WTC11 (cell line): Measurements from ENCODE around the gene SARS1. TPM values are rescaled to one million over a fixed set of nuclear protein-coding genes. Genes with fewer than 3 reads are reported as not detected.
A peak's percentile ranks its signal among the peaks of the same experiment; 100 is the strongest.
"Not testable (repeated sequence)": the region's sequence is repeated elsewhere in the genome, so short reads cannot be mapped to it uniquely, and the experiment has no call there.

ENCODE experiments used
- ATAC-seq: fragments of 200-7000 bp; cut with Tn5 transposase; 2 replicates; pipeline ENCODE4 v1.10.0; 2021; ENCODE audit warnings: mild to moderate bottlenecking, moderate library complexity
- CTCF ChIA-PET: fragments of 300-600 bp; sonication (Branson Sonifier 250); formaldehyde crosslinking; loops from one replicate; lab custom pipeline; 2021; ENCODE audit warnings: antibody characterized with exemption; lab: Charles Lee
- POLR2A ChIA-PET: fragments of 350-600 bp; sonication (Branson Sonifier 250); formaldehyde crosslinking; loops from one replicate; lab custom pipeline; 2021; ENCODE audit warnings: antibody characterized with exemption; lab: Charles Lee
- DNase-seq: peaks from one replicate; pipeline ENCODE4 v3.0.0; 2021; ENCODE audit warnings: low spot score
- H3K27ac Mint-ChIP-seq: 2 replicates; pipeline ENCODE4 v1.8.0; 2021; ENCODE audit warnings: mixed read lengths
- H3K27me3 Mint-ChIP-seq: 2 replicates; pipeline ENCODE4 v1.8.0; 2021; ENCODE audit warnings: low read depth, mild to moderate bottlenecking, moderate library complexity, mixed read lengths
- H3K36me3 Mint-ChIP-seq: 2 replicates; pipeline ENCODE4 v1.8.0; 2021; ENCODE audit warnings: mixed read lengths
- H3K4me1 Mint-ChIP-seq: 2 replicates; pipeline ENCODE4 v1.8.0; 2022; ENCODE audit warnings: mixed read lengths
- H3K4me3 Mint-ChIP-seq: 2 replicates; pipeline ENCODE4 v1.8.0; 2021; ENCODE audit warnings: mild to moderate bottlenecking, moderate library complexity, mixed read lengths
- H3K9me3 Mint-ChIP-seq: 2 replicates; pipeline ENCODE4 v1.8.0; 2021; ENCODE audit warnings: mixed read lengths
- ATF3 ChIP-seq: sonication (generic); formaldehyde crosslinking; conservative IDR thresholded peaks from 2 replicates; pipeline ENCODE4 v1.8.1; 2022; ENCODE audit warnings: mild to moderate bottlenecking, missing genetic modification reagents
- ATF6 ChIP-seq: sonication (generic); formaldehyde crosslinking; IDR thresholded peaks from 2 replicates; pipeline ENCODE4 v1.8.1; 2023; ENCODE audit warnings: mild to moderate bottlenecking, missing genetic modification reagents
- ERG ChIP-seq: fragments of 250-450 bp; sonication (Bioruptor Pico); IDR thresholded peaks from 2 replicates; pipeline ENCODE4 v1.8.0; 2021; ENCODE audit warnings: mild to moderate bottlenecking
- ESRRA ChIP-seq: sonication (generic); formaldehyde crosslinking; IDR thresholded peaks from 2 replicates; pipeline ENCODE4 v1.8.1; 2022; ENCODE audit warnings: mild to moderate bottlenecking, missing genetic modification reagents, borderline replicate concordance
- GABPB1 ChIP-seq: sonication (generic); formaldehyde crosslinking; IDR thresholded peaks from 2 replicates; pipeline ENCODE4 v1.8.1; 2023; ENCODE audit warnings: mild to moderate bottlenecking, missing genetic modification reagents
- IRF2 ChIP-seq: sonication (generic); formaldehyde crosslinking; IDR thresholded peaks from 2 replicates; pipeline ENCODE4 v1.8.0; 2022; ENCODE audit warnings: low read depth, missing genetic modification reagents, borderline replicate concordance
- JAZF1 ChIP-seq: fragments of 250-450 bp; sonication (Bioruptor Pico); IDR thresholded peaks from 2 replicates; pipeline ENCODE4 v1.9.0; 2021; ENCODE audit warnings: moderate library complexity, mild to moderate bottlenecking, inconsistent platforms
- JUN ChIP-seq: sonication (generic); formaldehyde crosslinking; IDR thresholded peaks from 2 replicates; pipeline ENCODE4 v1.8.0; 2023; ENCODE audit warnings: mild to moderate bottlenecking, missing genetic modification reagents
- MXD4 ChIP-seq: fragments of 250-450 bp; sonication (Bioruptor Pico); IDR thresholded peaks from 2 replicates; pipeline ENCODE4 v1.8.0; 2021; ENCODE audit warnings: mild to moderate bottlenecking, moderate library complexity, borderline replicate concordance
- NR1H2 ChIP-seq: sonication (generic); formaldehyde crosslinking; IDR thresholded peaks from 2 replicates; pipeline ENCODE4 v1.9.0; 2021; ENCODE audit warnings: mild to moderate bottlenecking, moderate library complexity, missing genetic modification reagents
- OVOL2 ChIP-seq: fragments of 250-450 bp; sonication (Bioruptor Pico); IDR thresholded peaks from 2 replicates; pipeline ENCODE4 v1.9.0; 2021; ENCODE audit warnings: mild to moderate bottlenecking, borderline replicate concordance
- PRRX2 ChIP-seq: fragments of 250-450 bp; sonication (Bioruptor Pico); IDR thresholded peaks from 2 replicates; pipeline ENCODE4 v1.8.0; 2021; ENCODE audit warnings: mild to moderate bottlenecking
- TEAD4 ChIP-seq: sonication (generic); formaldehyde crosslinking; IDR thresholded peaks from 2 replicates; pipeline ENCODE4 v1.8.0; 2022; ENCODE audit warnings: mild to moderate bottlenecking, missing genetic modification reagents
- ZNF121 ChIP-seq: sonication (generic); formaldehyde crosslinking; IDR thresholded peaks from 2 replicates; pipeline ENCODE4 v1.8.0; 2023; ENCODE audit warnings: missing genetic modification reagents
- ZNF232 ChIP-seq: sonication (generic); formaldehyde crosslinking; IDR thresholded peaks from 2 replicates; pipeline ENCODE4 v1.8.0; 2022; ENCODE audit warnings: mild to moderate bottlenecking, missing genetic modification reagents
- ZNF317 ChIP-seq: sonication (generic); formaldehyde crosslinking; IDR thresholded peaks from 2 replicates; pipeline ENCODE4 v1.8.1; 2023; ENCODE audit warnings: low read depth, mild to moderate bottlenecking, moderate library complexity, missing genetic modification reagents, borderline replicate concordance
- ZNF423 ChIP-seq: fragments of 250-450 bp; sonication (Bioruptor Pico); IDR thresholded peaks from 2 replicates; pipeline ENCODE4 v2.1.2; 2022; ENCODE audit warnings: mild to moderate bottlenecking, moderate library complexity
- total RNA-seq: library from RNA; stranded (reverse); gene quantifications from 3 replicates; pipeline ENCODE4 v1.2.3, GENCODE V29; 2021

Gene SARS1
- total RNA-seq, 1 experiment from 2014 or later, result 149 TPM

- ChIA-PET POLR2A (interaction anchor here (0.7 kb wide), 1 partner anchor 61 kb away, joined by 6 read pairs; no protein-coding TSS in a partner anchor), CTCF (interaction anchor here (0.6 to 0.7 kb wide), 3 partner anchors 21 to 1401 kb away, joined by 3 to 4 read pairs (median 4); no protein-coding TSS in a partner anchor)
- Mint-ChIP-seq H3K36me3 (peaks cover 20% of the 10 kb centered on the region), H3K27ac (no peak overlapping the region), H3K9me3 (peaks cover 5% of the 10 kb centered on the region), H3K4me1 (peaks cover 16% of the 10 kb centered on the region), H3K4me3 (no peak overlapping the region), H3K27me3 (no peaks in the 10 kb centered on the region)
- ATAC-seq (no peak), DNase-seq (no peak)
- no peak for TF ChIP-seq OVOL2 (CRISPR knock-in tag)
- TF ChIP-seq ERG, result no peak
- no peak for TF ChIP-seq ATF3 (CRISPR knock-in tag)
These were observed 4.8 kb downstream of the SARS1 start for GRCh38 chr1:109218516-109218915.

GRCh38 chr1:109221201-109221600 lies 7.5 kb downstream of the SARS1 start:
- H3K9me3 Mint-ChIP-seq, POLR2A ChIA-PET, H3K27me3 Mint-ChIP-seq, H3K4me3 Mint-ChIP-seq, DNase-seq, H3K27ac Mint-ChIP-seq, ATAC-seq: not testable (repeated sequence)
- CTCF ChIA-PET, result interaction anchor here (1.1 kb wide), 1 partner anchor 18 kb away, joined by 3 read pairs; no protein-coding TSS in a partner anchor
- Mint-ChIP-seq H3K4me1 (peaks cover 12% of the 10 kb centered on the region), H3K36me3 (peaks cover 17% of the 10 kb centered on the region)

GRCh38 chr1:109225308-109225707 lies 11.6 kb downstream of the SARS1 start:
- peaks cover 12% of the 10 kb centered on the region for H3K36me3 Mint-ChIP-seq
- ATAC-seq (no peak), DNase-seq (no peak)
- POLR2A ChIA-PET, result no interaction called here
- H3K27me3 Mint-ChIP-seq, result no peaks in the 10 kb centered on the region
- peaks cover 43% of the 10 kb centered on the region for H3K4me1 Mint-ChIP-seq
- H3K27ac Mint-ChIP-seq, result peak overlapping the region; percentile 55
- CTCF ChIA-PET, result interaction anchor here (0.9 to 4.5 kb wide), 6 partner anchors 14 to 52 kb away, joined by 3 to 32 read pairs (median 4); partner anchors contain the start of gene CELSR2
- TF ChIP-seq JAZF1 (CRISPR knock-in tag), result no peak
- TF ChIP-seq TEAD4 (CRISPR knock-in tag), result no peak
- TF ChIP-seq GABPB1 (CRISPR knock-in tag), result no peak
- TF ChIP-seq IRF2 (CRISPR knock-in tag), result no peak
- no peak for TF ChIP-seq ATF6 (CRISPR knock-in tag)
- no peak for TF ChIP-seq ESRRA (CRISPR knock-in tag)
- no peak for TF ChIP-seq ZNF232 (CRISPR knock-in tag)
- TF ChIP-seq ZNF121 (CRISPR knock-in tag), result no peak
- no peak overlapping the region; the same call in 1 of the 2 replicates for H3K4me3 Mint-ChIP-seq
- H3K9me3 Mint-ChIP-seq, result no peaks in the 10 kb centered on the region

- no peak for TF ChIP-seq ZNF423 (CRISPR knock-in tag)
- no peak for TF ChIP-seq MXD4 (CRISPR knock-in tag)
- no peak for TF ChIP-seq NR1H2 (CRISPR knock-in tag)
- TF ChIP-seq ZNF121 (CRISPR knock-in tag), result no peak
- no peak for TF ChIP-seq PRRX2
- no peak for TF ChIP-seq JUN (CRISPR knock-in tag)
- no peak for TF ChIP-seq ZNF317 (CRISPR knock-in tag)
- no peaks in the 10 kb centered on the region for H3K27me3 Mint-ChIP-seq
- no peak overlapping the region; the same call in 1 of the 2 replicates for H3K4me3 Mint-ChIP-seq
- H3K27ac Mint-ChIP-seq, result peak overlapping the region; percentile 55
- POLR2A ChIA-PET, result no interaction called here
- H3K36me3 Mint-ChIP-seq, result peaks cover 15% of the 10 kb centered on the region
- H3K9me3 Mint-ChIP-seq, result no peaks in the 10 kb centered on the region
- H3K4me1 Mint-ChIP-seq, result peaks cover 49% of the 10 kb centered on the region
- DNase-seq (no peak), ATAC-seq (no peak)
- CTCF ChIA-PET, result interaction anchor here (0.7 to 4.5 kb wide), 7 partner anchors 13 to 52 kb away, joined by 3 to 32 read pairs (median 3); partner anchors contain the start of gene CELSR2
These were observed 12.2 kb downstream of the SARS1 start for GRCh38 chr1:109225711-109226445.
